K562 (cell line): ENCODE data around the gene BCO1. TPM values are rescaled to one million over a fixed set of nuclear protein-coding genes. Genes with fewer than 3 reads are reported as not detected.

Experiments used
- ATAC-seq: fragments of 200-7000 bp; cut with Tn5 transposase; 3 replicates; pipeline ENCODE4 v1.9.1; 2020; ENCODE audit warnings: moderate library complexity
- BruUV-seq: library from RNA; stranded (reverse); fragments of 400-500 nt; replicated peaks from 2 replicates; lab custom pipeline; 2021; lab: Mats Ljungman, UMichigan
- CTCF ChIA-PET: fragments of 300-600 bp; formaldehyde crosslinking; extraction: SDS; loops from one replicate; lab custom pipeline; 2021; ENCODE audit warnings: low intra/inter-chr PET ratio; lab: Yijun Ruan, JAX
- POLR2A ChIA-PET: fragments of 300-600, 350-650 bp; sonication (Branson Sonifier 250); formaldehyde crosslinking; extraction: SDS; loops from one replicate; lab custom pipeline; 2021; ENCODE audit warnings: antibody characterized with exemption, inconsistent platforms; lab: Yijun Ruan, JAX
- DNase-seq, 4 experiments: peaks; one replicate each; pipeline versions ENCODE4 v3.0.0 to v3.0.0-alpha.2; 2011 to 2018; ENCODE audit warnings: low spot score in 3 of 4, mixed read lengths in 3 of 4; ENCODE audit errors: extremely low read depth in 1 of 4
- FAIRE-seq: peaks from 2 replicates; lab custom pipeline; 2011; peaks lifted over from hg19 to GRCh38; lab: Jason Lieb, UNC
- H2AFZ ChIP-seq: 2 replicates; pipeline ENCODE4 v1.6.0; 2011; ENCODE audit warnings: low read depth, low read length, control low read depth, inconsistent platforms
- H3K27ac ChIP-seq: fragments of 200-600 bp; 3 replicates; pipeline ENCODE4 v1.8.0; 2011; ENCODE audit warnings: low read depth, mild to moderate bottlenecking, control low read depth, inconsistent platforms, low read length, moderate library complexity, mixed read lengths; ENCODE audit errors: extremely low read depth
- H3K27me3 ChIP-seq, 2 experiments: fragments of 300-600 bp in 1 of 2; 2 replicates in 1 of 2; 3 replicates in 1 of 2; pipeline versions ENCODE4 v1.6.0 to v1.8.0; 2011; ENCODE audit warnings: inconsistent platforms in 2 of 2, low read length in 2 of 2, mild to moderate bottlenecking in 1 of 2, mixed read lengths in 1 of 2, moderate library complexity in 1 of 2; ENCODE audit not compliant: control insufficient read depth in 2 of 2, insufficient read depth in 2 of 2
- H3K36me3 ChIP-seq: fragments of 300-600 bp; 3 replicates; pipeline ENCODE4 v1.8.0; 2011; ENCODE audit warnings: mild to moderate bottlenecking, low read length, inconsistent platforms; ENCODE audit not compliant: control insufficient read depth, insufficient read depth
- H3K4me1 ChIP-seq, 2 experiments: fragments of 200-600 bp in 1 of 2; replicated peaks in 1 of 2; 2 replicates in 1 of 2; 3 replicates in 1 of 2; pipeline versions ENCODE4 v1.5.1 to v1.8.0; 2011; ENCODE audit warnings: inconsistent platforms in 2 of 2, low read length in 2 of 2, mild to moderate bottlenecking in 1 of 2, mixed read lengths in 1 of 2, moderate library complexity in 1 of 2; ENCODE audit not compliant: control insufficient read depth in 2 of 2, insufficient read depth in 2 of 2
- H3K4me2 ChIP-seq: 2 replicates; pipeline ENCODE4 v1.6.1; 2011; ENCODE audit warnings: low read length, control low read depth, inconsistent platforms, mixed read lengths; ENCODE audit not compliant: insufficient read depth
- H3K4me3 ChIP-seq: fragments of 200-600 bp; sonication (generic), shearing (Covaris generic); 2 replicates; pipeline ENCODE4 v1.5.1; 2016; ENCODE audit warnings: control low read depth, inconsistent platforms
- H3K79me2 ChIP-seq: fragments of 200-600 bp; 3 replicates; pipeline ENCODE4 v1.8.0; 2011; ENCODE audit warnings: low read length, inconsistent platforms; ENCODE audit not compliant: control insufficient read depth, insufficient read depth
- H3K9ac ChIP-seq, 2 experiments: 2 replicates each; pipeline versions ENCODE4 v1.6.0 to v1.6.1; 2011; ENCODE audit warnings: low read depth in 2 of 2, low read length in 2 of 2, control low read depth in 1 of 2, inconsistent platforms in 1 of 2, mild to moderate bottlenecking in 1 of 2, mixed read lengths in 1 of 2; ENCODE audit not compliant: insufficient read depth in 1 of 2
- H3K9me1 ChIP-seq: one replicate; pipeline ENCODE4 v1.6.0; 2011; ENCODE audit warnings: inconsistent platforms, mild to moderate bottlenecking, low read length, moderate library complexity; ENCODE audit not compliant: control insufficient read depth, insufficient read depth
- H3K9me3 ChIP-seq: replicated peaks from 2 replicates; pipeline ENCODE4 v1.5.1; 2011; ENCODE audit warnings: low read depth, low read length, inconsistent platforms; ENCODE audit not compliant: control insufficient read depth, insufficient read depth
- H4K20me1 ChIP-seq: replicated peaks from 2 replicates; pipeline ENCODE4 v1.6.1; 2011; ENCODE audit warnings: low read length, inconsistent platforms, mixed read lengths; ENCODE audit not compliant: control insufficient read depth, insufficient read depth
- FOXA3 ChIP-seq, 2 experiments: fragments of 450-650 bp in 1 of 2; sonication (generic) in 1 of 2; formaldehyde crosslinking; IDR thresholded peaks in 1 of 2; conservative IDR thresholded peaks in 1 of 2; 2 replicates each; pipeline versions ENCODE4 v1.4.0 to v1.8.0; 2020 to 2022; ENCODE audit warnings: mild to moderate bottlenecking in 2 of 2, missing genetic modification reagents in 1 of 2
- ILK ChIP-seq: fragments of 450-650 bp; IDR thresholded peaks from 2 replicates; pipeline ENCODE4 v1.6.1; 2016; ENCODE audit warnings: missing genetic modification characterization, low read depth, mild to moderate bottlenecking, missing compliant biosample characterization, moderate library complexity, borderline replicate concordance
- NCOA4 ChIP-seq: fragments of 450-650 bp; IDR thresholded peaks from 2 replicates; pipeline ENCODE4 v1.6.1; 2018; ENCODE audit warnings: mild to moderate bottlenecking; ENCODE audit not compliant: partially characterized antibody
- NRF1 ChIP-seq, 2 experiments: fragments of 450-650 bp; IDR thresholded peaks in 1 of 2; conservative IDR thresholded peaks in 1 of 2; 2 replicates each; pipeline ENCODE4 v1.6.1; 2014; ENCODE audit warnings: mild to moderate bottlenecking in 2 of 2
- PBX2 ChIP-seq, 2 experiments: IDR thresholded peaks in 1 of 2; conservative IDR thresholded peaks in 1 of 2; 2 replicates each; pipeline ENCODE4 v1.6.1; 2016; ENCODE audit warnings: low read depth in 2 of 2, mild to moderate bottlenecking in 1 of 2, missing compliant biosample characterization in 1 of 2, missing genetic modification characterization in 1 of 2, moderate library complexity in 1 of 2
- POLR2B ChIP-seq: fragments of 450-650 bp; IDR thresholded peaks from 2 replicates; pipeline ENCODE4 v1.6.1; 2018; ENCODE audit warnings: low read depth; ENCODE audit not compliant: partially characterized antibody
- ZBTB40 ChIP-seq, 2 experiments: fragments of 450-650 bp in 1 of 2; sonication (generic) in 1 of 2; formaldehyde crosslinking in 1 of 2; IDR thresholded peaks; 2 replicates each; pipeline versions ENCODE4 v1.7.1 to v1.9.0; 2016 to 2022; ENCODE audit warnings: inconsistent platforms in 1 of 2, mild to moderate bottlenecking in 1 of 2, missing genetic modification reagents in 1 of 2
- WGBS: fragments of 100-300 bp; shearing (Covaris generic); methylation state at CpG from one replicate; pipeline ENCODE4 v1.1.6; 2016; ENCODE audit warnings: low coverage, mixed read lengths; ENCODE audit not compliant: insufficient coverage; ENCODE audit errors: missing lambda C conversion rate; 5-methylcytosine and 5-hydroxymethylcytosine counted together
- in situ Hi-C: fragments of 300-500 bp; cut with MboI; formaldehyde crosslinking; loops from 4 replicates; pipeline ENCODE4 v1.15.0; 2018; ENCODE audit warnings: inconsistent platforms, mixed read lengths
- intact Hi-C: fragments of 100-400 bp; cut with micrococcal nuclease; formaldehyde crosslinking; loops from 2 replicates; pipeline ENCODE4 v1.14.2; 2022
- polyA plus RNA-seq, 8 experiments: library from polyadenylated mRNA; depleted of rRNA in 4 of 8; stranded (reverse) in 5 of 8; unstranded in 3 of 8; fragments of >200 nt; fragmentation: Nextera tagmentation in 2 of 8; fragmentation: Illumina TruSeq in 1 of 8; extraction: Ambion mirVana in 2 of 8; extraction: Trizol in 1 of 8; gene quantifications; 2 replicates each; pipeline versions ENCODE4 v1.2.1 to v1.2.3, GENCODE V29; 2011 to 2014; ENCODE audit warnings: inconsistent platforms in 1 of 8, missing spikeins in 1 of 8
- total RNA-seq, 7 experiments: library from RNA; depleted of rRNA in 6 of 7; stranded (reverse); fragments of >200 nt in 6 of 7; fragmentation: Illumina TruSeq in 2 of 7; extraction: Trizol in 2 of 7; gene quantifications; 2 replicates each; pipeline versions ENCODE4 v1.2.1 to v1.2.3, GENCODE V29; 2011 to 2021; ENCODE audit warnings: low replicate concordance in 1 of 7
- TF ChIP-seq, protein P1 (sequence below): fragments of 250-450 bp; sonication (Bioruptor Pico); IDR thresholded peaks from 2 replicates; pipeline ENCODE4 v1.6.1; 2021; ENCODE audit warnings: mild to moderate bottlenecking

Gene BCO1
- total and polyA plus RNA-seq, 9 of the 15 experiments (the other 6 are each of a cell fraction or from before 2014, with no cell fraction given) = not detected

GRCh38 chr16:81243942-81244341, 5.5 kb downstream of the BCO1 start:
- H3K27ac ChIP-seq = no peak overlapping the region
- FAIRE-seq = no peak
- H3K79me2 ChIP-seq = no peaks in the 10 kb centered on the region
- 2% methylated on average over 9 of the region's 9 CpGs for WGBS
- no peak for DNase-seq
- H3K36me3 ChIP-seq = no peaks in the 10 kb centered on the region
- CTCF ChIA-PET = no interaction called here
- peaks cover 5% of the 10 kb centered on the region; the same call in 1 of the 2 replicates for H4K20me1 ChIP-seq
- BruUV-seq = no TSS peak
- H2AFZ ChIP-seq = no peak overlapping the region
- no peaks in the 10 kb centered on the region; the same call in 1 of the 2 replicates for H3K9me3 ChIP-seq
- no peak overlapping the region for H3K9ac ChIP-seq
- intact Hi-C loops = no loop called here
- no peak overlapping the region for H3K4me3 ChIP-seq
- H3K4me1 ChIP-seq = no peaks in the 10 kb centered on the region; a peak in 1 of 5 replicates
- POLR2A ChIA-PET = no interaction called here
- in situ Hi-C loops = no loop called here
- H3K9me1 ChIP-seq = no peaks in the 10 kb centered on the region
- ATAC-seq = peak; percentile 31; the same call in 1 of the 3 replicates
- peaks cover 45 to 60% of the 10 kb centered on the region in 2 experiments for H3K27me3 ChIP-seq
- H3K4me2 ChIP-seq = no peak overlapping the region
- TF ChIP-seq PBX2 (CRISPR knock-in tag; IDR thresholded peaks at IDR 0.05; ENCODE audit: low read depth) = no peak
- TF ChIP-seq PBX2 (tag; conservative IDR thresholded peaks at IDR 0.05; ENCODE audit: low read depth) = no peak
- TF ChIP-seq ILK (tag) = no peak
- TF ChIP-seq FOXA3 (CRISPR knock-in tag; conservative IDR thresholded peaks at IDR 0.05 in 1 of 2, IDR thresholded peaks at IDR 0.05 in 1 of 2) = no peak
- no peak for TF ChIP-seq NRF1 (conservative IDR thresholded peaks at IDR 0.05 in 1 of 2, IDR thresholded peaks at IDR 0.05 in 1 of 2)
- TF ChIP-seq, protein P1, sequence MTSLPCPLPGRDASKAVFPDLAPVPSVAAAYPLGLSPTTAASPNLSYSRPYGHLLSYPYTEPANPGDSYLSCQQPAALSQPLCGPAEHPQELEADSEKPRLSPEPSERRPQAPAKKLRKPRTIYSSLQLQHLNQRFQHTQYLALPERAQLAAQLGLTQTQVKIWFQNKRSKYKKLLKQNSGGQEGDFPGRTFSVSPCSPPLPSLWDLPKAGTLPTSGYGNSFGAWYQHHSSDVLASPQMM (CRISPR knock-in tag) = no peak
- no peak for TF ChIP-seq NCOA4
- TF ChIP-seq ZBTB40 (IDR thresholded peaks at IDR 0.05) = no peak
- TF ChIP-seq ZBTB40 (CRISPR knock-in tag; IDR thresholded peaks at IDR 0.05) = no peak
- no peak for TF ChIP-seq POLR2B
